ENCODE data around the gene PCYOX1L. TPM values are rescaled to one million over a fixed set of nuclear protein-coding genes. Genes with fewer than 3 reads are reported as not detected.
"Not testable (repeated sequence)": the region's sequence is repeated elsewhere in the genome, so short reads cannot be mapped to it uniquely, and the experiment has no call there.

PCYOX1L gene
- total RNA-seq, 1 experiment from 2014 or later: 15.9 TPM

- Histone ChIP-seq H3K4me2 (ENCODE audit: low read length) (no peak overlapping the region), H3K4me3 (replicated peaks in 1 of 2; ENCODE audit: low read depth in 1 of 2, low read length in 2 of 2) (no peak overlapping the region), H4K20me1 (ENCODE audit: insufficient read depth) (no peaks in the 10 kb centered on the region), H2AFZ (ENCODE audit: low read depth, low read length, poor library complexity, severe bottlenecking) (no peak overlapping the region), H3K9me3 (ENCODE audit: control insufficient read depth in 1 of 2, insufficient read depth in 1 of 2, low read depth in 1 of 2, low read length in 2 of 2) (no peaks in the 10 kb centered on the region), H3K36me3 (ENCODE audit: control insufficient read depth in 1 of 2, insufficient read depth in 2 of 2, low read length in 2 of 2) (no peaks in the 10 kb centered on the region), H3K9me2 (ENCODE audit: insufficient read depth) (no peaks in the 10 kb centered on the region), H3K27me3 (ENCODE audit: insufficient read depth, low read length) (no peaks in the 10 kb centered on the region), H3K27ac (ENCODE audit: low read depth, low read length) (no peak overlapping the region), H3K4me1 (ENCODE audit: control insufficient read depth in 1 of 2, insufficient read depth in 2 of 2, low read length in 2 of 2) (peaks cover 0 to 5% of the 10 kb centered on the region in 2 experiments; a peak in 1 of 4 replicates), H3K79me2 (ENCODE audit: insufficient read depth, low read length) (no peaks in the 10 kb centered on the region), H3K9ac (ENCODE audit: low read length) (no peak overlapping the region)
- ChIA-PET CTCF (no interaction called here), POLR2A (no interaction called here), RAD21 (ENCODE audit: low non-redundant PET in 1 of 2, low total read pairs in 2 of 2, uncharacterized antibody in 2 of 2, unreplicated experiment in 2 of 2) (no interaction called here)
- TF ChIP-seq EZH2phosphoT487 (IDR thresholded peaks at IDR 0.05; ENCODE audit: borderline replicate concordance) (no peak), SRF (IDR thresholded peaks at IDR 0.05; ENCODE audit: low read depth) (no peak), CBX3 (IDR thresholded peaks at IDR 0.05; ENCODE audit: low read depth) (no peak), ELF1 (IDR thresholded peaks at IDR 0.05; ENCODE audit: borderline replicate concordance, low read depth) (no peak), POLR2A (IDR thresholded peaks at IDR 0.05; ENCODE audit: borderline replicate concordance, extremely low read depth, insufficient read depth, insufficient read length) (no peak)
- intact Hi-C loops (cut with micrococcal nuclease): no loop called here
- DNase-seq (ENCODE audit: low read depth, low spot score) (no peak), ATAC-seq (no peak)
- BruUV-seq (replicated peaks): no TSS peak
Observed at GRCh38 chr5:149388498-149389190, 30.8 kb downstream of the PCYOX1L start.

GRCh38 chr5:149389552-149390495 is 32.0 kb downstream of the PCYOX1L start:
- POLR2A ChIA-PET: no interaction called here
- Histone ChIP-seq H3K9ac (ENCODE audit: low read length) (no peak overlapping the region), H3K9me2 (ENCODE audit: insufficient read depth) (no peaks in the 10 kb centered on the region), H3K27me3 (ENCODE audit: insufficient read depth, low read length) (no peaks in the 10 kb centered on the region), H4K20me1 (ENCODE audit: insufficient read depth) (no peaks in the 10 kb centered on the region), H3K4me3 (replicated peaks in 1 of 2; ENCODE audit: low read depth in 1 of 2, low read length in 2 of 2) (no peak overlapping the region), H3K27ac (ENCODE audit: low read depth, low read length) (no peak overlapping the region), H3K4me2 (ENCODE audit: low read length) (no peak overlapping the region), H3K9me3 (ENCODE audit: control insufficient read depth in 1 of 2, insufficient read depth in 1 of 2, low read depth in 1 of 2, low read length in 2 of 2) (no peaks in the 10 kb centered on the region), H3K4me1 (ENCODE audit: control insufficient read depth in 1 of 2, insufficient read depth in 2 of 2, low read length in 2 of 2) (peaks cover 0 to 5% of the 10 kb centered on the region in 2 experiments; a peak in 1 of 4 replicates), H3K79me2 (ENCODE audit: insufficient read depth, low read length) (no peaks in the 10 kb centered on the region), H2AFZ (ENCODE audit: low read depth, low read length, poor library complexity, severe bottlenecking) (no peak overlapping the region), H3K36me3 (ENCODE audit: control insufficient read depth in 1 of 2, insufficient read depth in 2 of 2, low read length in 2 of 2) (no peaks in the 10 kb centered on the region)
- CTCF ChIA-PET: interaction anchor here (1.1 to 1.3 kb wide), 3 partner anchors 8 to 66 kb away, joined by 3 to 6 read pairs (median 3); no protein-coding TSS in a partner anchor
- RAD21 ChIA-PET (ENCODE audit: low non-redundant PET in 1 of 2, low total read pairs in 2 of 2, uncharacterized antibody in 2 of 2, unreplicated experiment in 2 of 2): no interaction called here
- intact Hi-C loops (cut with micrococcal nuclease): no loop called here
- BruUV-seq (replicated peaks): no TSS peak
- TF ChIP-seq ZBTB33 (IDR thresholded peaks at IDR 0.05; ENCODE audit: extremely low read depth, insufficient replicate concordance, low read length): no peak
- no peak for TF ChIP-seq ATF3 (IDR thresholded peaks at IDR 0.05)
- DNase-seq (ENCODE audit: low read depth, low spot score) (no peak), ATAC-seq (no peak)

GRCh38 chr5:149391076-149391475 is 33.2 kb downstream of the PCYOX1L start:
- H3K9ac ChIP-seq (ENCODE audit: low read length); H3K27ac ChIP-seq (ENCODE audit: low read depth, low read length); H3K9me2 ChIP-seq (ENCODE audit: insufficient read depth); POLR2A ChIA-PET; H3K9me3 ChIP-seq (ENCODE audit: control insufficient read depth in 1 of 2, insufficient read depth in 1 of 2, low read depth in 1 of 2, low read length in 2 of 2); RAD21 ChIA-PET (ENCODE audit: low non-redundant PET in 1 of 2, low total read pairs in 2 of 2, uncharacterized antibody in 2 of 2, unreplicated experiment in 2 of 2); BruUV-seq (replicated peaks); ATAC-seq; H3K79me2 ChIP-seq (ENCODE audit: insufficient read depth, low read length); H4K20me1 ChIP-seq (ENCODE audit: insufficient read depth); H3K4me2 ChIP-seq (ENCODE audit: low read length); H3K36me3 ChIP-seq (ENCODE audit: control insufficient read depth in 1 of 2, insufficient read depth in 2 of 2, low read length in 2 of 2); H3K4me3 ChIP-seq (replicated peaks in 1 of 2; ENCODE audit: low read depth in 1 of 2, low read length in 2 of 2); DNase-seq (ENCODE audit: low read depth, low spot score); H3K4me1 ChIP-seq (ENCODE audit: control insufficient read depth in 1 of 2, insufficient read depth in 2 of 2, low read length in 2 of 2); H3K27me3 ChIP-seq (ENCODE audit: insufficient read depth, low read length); H2AFZ ChIP-seq (ENCODE audit: low read depth, low read length, poor library complexity, severe bottlenecking); intact Hi-C loops (cut with micrococcal nuclease): not testable (repeated sequence)
- CTCF ChIA-PET: interaction anchor here (1.1 to 1.3 kb wide), 3 partner anchors 10 to 65 kb away, joined by 3 to 6 read pairs (median 3); no protein-coding TSS in a partner anchor
